OCI-M2 (cell line): ENCODE data around the gene GFI1.
"Not testable (repeated sequence)": the region's sequence is repeated elsewhere in the genome, so short reads cannot be mapped to it uniquely, and the experiment has no call there.

ENCODE experiments used
- DNase-seq: peaks from one replicate; lab custom pipeline; 2025; ENCODE audit not compliant: unreplicated experiment; lab: John Stamatoyannopoulos, UW

The GFI1 gene

DNA sequence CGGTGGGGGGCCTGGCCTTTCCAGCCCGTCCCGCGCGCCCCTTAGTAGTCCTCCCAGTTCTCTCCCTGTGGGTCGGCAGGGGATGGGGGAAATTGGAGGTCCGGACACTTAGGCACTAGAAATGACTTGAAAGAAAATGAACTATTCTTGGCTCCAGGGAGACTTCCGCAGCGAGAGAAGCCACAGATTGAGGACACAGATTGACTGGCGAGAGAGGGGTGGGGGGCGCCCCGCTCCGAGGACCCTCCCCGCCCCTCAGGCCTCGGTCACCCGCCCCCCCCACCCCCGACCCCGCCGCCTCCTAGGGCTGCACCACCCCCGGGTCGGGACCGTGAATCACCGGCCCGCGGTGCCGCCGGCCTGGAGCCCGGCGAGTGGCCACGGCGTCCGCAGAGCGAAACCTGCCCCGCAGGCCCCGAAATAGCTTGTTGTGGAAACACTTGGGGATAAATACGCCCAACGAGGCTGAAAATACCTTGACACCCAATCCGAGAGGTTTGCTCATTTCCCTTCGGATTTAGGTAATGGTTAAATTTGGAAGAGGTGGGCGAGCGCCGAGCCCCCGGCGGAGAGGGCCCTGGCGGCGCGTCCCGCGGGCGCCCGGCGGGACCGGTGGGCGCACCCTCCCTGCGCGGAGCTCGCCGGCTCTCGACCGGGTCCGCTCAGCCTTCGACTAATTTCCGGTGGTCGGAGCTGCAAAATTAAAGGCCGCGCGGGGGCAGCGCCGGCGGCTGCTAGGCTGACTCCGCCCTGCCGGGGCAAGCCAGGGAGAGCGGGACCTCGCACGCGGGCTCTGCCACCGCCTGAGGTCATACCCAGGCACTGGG lies at the start of gene GFI1:
TSS of gene GFI1 (minus strand) at position 675 of the 827 bp plus-strand sequence. CDS start 3,438 bp downstream, outside the sequence.
- DNase-seq: no peak

DNA sequence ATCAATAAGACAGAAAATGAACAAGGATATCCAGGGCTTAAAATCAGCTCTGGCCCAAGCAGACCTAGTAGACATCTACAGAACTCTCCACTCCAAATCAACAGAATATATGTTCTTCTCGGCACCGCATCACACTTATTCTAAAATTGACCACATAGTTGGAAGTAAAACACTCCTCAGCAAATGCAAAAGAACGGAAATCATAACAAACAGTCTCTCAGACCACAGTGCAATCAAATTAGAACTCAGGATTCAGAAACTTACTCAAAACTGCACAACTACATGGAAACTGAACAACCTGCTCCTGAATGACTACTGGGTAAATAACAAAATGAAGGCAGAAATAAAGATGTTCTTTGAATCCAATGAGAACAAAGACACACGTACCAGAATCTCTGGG lies 45.6 kb upstream of the GFI1 start:
- DNase-seq: not testable (repeated sequence)

DNA sequence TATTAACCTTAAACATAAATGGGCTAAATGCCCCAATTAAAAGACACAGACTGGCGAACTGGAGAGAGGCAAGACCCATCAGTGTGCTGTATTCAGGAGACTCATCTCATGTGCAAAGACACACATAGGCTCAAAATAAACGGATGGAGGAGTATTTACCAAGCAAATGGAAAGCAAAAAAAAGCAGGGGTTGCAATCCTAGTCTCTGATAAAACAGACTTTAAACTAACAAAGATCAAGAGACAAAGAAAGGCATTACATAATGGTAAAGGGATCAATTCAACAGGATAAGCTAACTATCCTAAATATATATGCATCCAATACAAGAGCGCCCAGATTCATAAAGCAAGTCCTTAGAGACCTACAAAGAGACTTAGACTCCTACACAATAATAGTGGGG lies 45.2 kb upstream of the GFI1 start:
- not testable (repeated sequence) for DNase-seq

DNA sequence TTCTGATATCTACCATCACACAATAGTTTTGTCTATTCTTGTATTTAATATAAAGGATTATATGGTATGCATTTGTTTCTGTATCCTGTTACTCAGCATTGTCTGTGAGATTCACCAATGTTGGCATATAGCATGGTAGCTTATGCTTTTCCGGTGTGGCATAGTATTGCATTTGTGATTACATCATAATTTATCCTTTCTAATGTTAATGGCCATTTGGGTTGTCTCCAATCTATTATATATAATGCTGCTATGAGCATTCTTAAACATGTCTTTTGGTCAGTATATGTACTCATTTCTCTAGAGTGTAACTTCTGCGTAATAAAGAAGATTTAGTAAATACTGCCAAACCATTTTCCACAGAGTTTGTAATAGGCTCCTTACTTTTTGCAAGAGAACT lies 40.9 kb upstream of the GFI1 start:
- DNase-seq: no peak

DNA sequence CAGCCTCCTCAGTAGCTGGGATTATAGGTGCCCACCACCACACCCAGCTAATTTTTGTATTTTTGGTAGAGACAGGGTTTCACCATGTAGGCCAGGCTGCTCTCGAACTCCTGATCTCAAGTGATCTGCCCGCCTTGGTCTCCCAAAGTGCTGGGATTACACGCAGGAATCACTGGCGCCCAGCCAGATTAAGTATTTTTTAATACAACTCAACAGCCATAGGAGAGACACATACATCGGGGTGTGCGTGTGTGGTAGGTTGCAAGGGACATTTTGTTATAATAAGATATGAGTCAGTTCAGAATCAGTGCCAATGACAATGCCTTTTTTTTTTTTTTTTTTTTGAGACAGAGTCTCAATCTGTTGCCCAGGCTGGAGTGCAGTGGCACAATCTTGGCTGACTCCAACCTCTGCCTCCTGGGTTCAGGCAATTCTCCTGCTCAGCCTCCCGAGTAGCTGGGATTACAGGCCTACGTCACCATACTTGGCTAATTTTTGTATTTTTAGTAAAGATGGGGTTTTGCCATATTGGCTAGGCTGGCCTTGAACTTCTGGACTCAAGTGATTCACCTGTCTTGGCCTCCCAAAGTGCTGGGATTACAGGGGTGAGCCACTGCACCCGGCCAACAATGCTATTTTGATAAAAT lies 38.3 kb upstream of the GFI1 start:
- not testable (repeated sequence) for DNase-seq

DNA sequence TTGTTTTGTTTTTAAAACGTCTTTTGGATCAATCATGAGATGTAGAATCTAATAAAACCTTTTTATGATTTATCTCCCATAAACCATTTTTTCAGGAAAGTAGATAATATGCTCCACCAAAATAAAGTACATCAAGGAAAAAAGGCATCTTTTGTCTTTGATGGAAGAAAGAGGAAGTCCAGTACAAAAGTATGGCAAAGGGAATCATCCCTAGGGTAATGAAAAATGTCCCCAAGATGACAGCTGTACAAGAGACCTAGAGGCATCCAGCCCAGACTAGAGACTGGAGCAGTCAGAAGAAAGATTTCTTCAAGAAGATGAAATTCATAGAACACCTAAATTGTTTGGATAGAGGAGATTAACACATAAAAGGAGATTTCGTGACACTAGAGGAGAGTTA lies 32.3 kb upstream of the GFI1 start:
- DNase-seq: no peak

DNA sequence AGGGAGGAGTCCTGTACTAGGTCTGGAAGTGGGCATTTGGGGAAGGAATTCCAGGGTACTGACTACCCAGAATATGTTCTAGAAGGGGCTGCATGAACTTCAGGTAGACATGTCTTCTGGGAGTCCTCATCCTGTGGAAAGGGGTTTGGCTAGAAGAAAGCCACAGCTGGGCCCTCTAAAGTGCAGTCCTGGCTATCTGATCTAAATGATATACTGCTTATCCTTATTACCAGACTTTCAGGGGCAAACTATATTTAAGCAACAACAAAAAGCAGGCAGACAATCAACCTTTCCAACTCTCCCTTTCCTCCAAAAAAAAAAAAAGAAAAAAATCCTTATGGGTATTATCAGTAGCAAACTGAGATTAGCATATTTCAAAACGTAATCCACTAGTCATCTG lies 29.8 kb upstream of the GFI1 start:
- no peak for DNase-seq

DNA sequence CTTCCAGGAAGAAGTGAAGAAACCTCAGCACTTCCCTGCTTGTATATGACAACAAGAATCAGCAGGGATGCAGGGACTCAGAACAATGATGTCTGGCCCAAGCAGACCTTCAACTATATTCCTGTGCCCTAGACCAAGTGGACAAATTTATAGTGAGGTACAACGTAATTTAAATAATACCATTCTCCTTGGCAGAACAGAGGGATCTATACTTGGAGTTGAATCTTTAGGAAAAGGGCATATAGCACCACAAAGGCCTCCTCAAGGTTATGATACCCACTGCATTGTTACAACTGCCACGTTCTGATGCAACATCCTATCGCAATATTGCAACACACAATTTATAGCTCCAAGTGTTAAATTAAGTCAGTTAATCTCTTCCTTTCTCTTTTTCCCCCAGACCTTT lies 29.1 kb upstream of the GFI1 start:
- no peak for DNase-seq

DNA sequence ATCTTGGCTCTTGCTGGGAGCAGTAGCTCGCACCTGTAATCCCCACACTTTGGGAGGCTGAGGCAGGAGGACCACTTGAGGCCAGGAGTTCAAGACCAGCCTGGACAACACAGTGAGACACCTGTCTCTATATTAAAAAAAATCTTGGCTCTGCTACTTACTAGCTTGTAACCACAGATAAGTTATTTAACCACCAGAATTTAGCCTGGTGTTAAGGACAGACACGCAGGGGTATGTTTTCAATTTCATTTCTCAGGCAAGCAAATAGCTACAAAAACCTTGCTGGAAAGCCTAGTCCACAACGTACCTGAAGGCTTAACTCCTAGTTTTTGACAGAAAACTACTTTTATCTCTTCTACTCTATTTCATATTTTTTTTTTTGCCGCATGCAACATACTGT lies 24.8 kb upstream of the GFI1 start:
- DNase-seq: no peak

DNA sequence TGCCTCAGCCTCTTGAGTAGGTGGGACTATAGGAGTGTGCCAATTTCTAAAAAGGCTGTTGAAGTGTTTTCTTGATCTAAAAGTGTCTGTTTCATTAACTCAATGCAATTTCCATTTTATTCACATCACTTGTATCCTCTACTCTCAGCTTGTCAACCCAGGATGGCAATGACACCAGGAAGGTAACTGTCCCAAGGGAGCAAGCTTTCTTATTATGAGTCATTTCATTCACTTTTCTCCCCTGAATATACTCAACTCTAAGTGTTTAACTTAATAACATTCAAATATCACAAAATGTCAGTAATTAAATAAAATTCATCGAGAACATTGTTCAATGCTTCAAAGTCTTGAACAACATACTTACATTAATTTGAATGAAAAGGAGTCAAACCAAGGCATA lies 22.9 kb upstream of the GFI1 start:
- no peak for DNase-seq

DNA sequence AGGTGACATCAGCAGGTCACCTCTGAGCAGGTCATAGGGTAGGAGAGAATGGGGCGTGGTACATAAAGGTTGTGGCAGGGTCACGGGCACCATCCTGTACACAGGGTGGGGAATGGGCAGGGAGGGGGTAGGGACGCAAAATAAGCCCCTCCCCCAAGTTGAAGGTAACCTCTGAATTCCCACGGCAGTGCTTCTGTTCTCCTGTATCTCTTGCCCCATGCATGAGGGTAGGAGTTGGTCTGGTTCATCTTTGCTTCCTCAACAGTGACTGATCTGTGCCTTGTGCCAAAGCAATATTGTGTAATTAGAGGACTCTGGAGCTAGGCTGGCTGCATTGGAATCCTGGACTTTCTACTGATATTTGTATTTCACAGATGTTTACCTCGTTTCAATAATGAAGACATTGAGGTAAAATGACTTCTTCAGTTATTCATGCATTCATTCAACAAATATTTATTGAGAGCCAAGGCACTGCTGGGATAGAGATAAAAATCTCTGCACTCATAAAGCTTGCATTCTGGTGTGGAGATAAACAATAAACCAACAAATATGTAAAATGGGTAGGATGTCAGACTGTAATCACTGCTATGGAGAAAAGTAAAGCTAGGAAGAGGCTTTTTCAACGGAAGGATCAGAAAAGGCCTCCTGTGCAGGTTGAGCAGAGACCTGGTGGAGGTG lies 18.4 kb upstream of the GFI1 start:
- DNase-seq: no peak

DNA sequence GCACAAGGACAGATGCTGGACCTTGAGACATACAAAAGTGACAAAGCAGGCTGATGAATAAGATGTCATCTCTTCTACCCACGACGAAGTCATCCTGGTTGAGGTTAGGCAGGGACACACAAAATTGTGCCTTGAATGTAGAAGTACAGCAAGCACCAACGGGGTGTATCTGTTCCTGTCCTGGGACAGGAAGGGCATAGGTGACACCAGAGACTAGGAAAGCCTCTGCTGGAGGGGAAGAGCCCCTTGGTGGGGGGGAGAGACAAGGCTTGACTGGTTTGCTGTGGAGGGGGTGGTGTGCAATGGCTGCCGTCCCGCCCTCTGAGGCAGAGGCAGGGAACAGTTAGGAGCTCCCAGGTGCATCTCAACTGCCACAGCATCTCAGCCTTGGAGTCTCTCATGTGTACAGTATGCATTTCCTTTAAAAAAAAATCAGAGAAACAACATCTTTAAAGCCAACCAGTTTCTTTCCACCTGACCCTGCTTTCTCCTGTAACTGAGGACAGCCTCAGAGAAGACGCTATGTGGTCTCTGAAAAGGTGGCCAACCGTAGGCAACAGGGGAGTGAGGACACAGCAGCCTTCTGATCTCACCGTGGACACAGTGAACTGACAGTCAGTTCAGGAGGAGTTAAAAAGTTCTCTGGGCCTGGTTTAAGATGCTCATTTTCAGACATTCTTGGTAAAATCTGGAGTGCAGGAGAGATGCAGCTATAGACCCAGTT lies 17.7 kb upstream of the GFI1 start:
- DNase-seq: no peak

DNA sequence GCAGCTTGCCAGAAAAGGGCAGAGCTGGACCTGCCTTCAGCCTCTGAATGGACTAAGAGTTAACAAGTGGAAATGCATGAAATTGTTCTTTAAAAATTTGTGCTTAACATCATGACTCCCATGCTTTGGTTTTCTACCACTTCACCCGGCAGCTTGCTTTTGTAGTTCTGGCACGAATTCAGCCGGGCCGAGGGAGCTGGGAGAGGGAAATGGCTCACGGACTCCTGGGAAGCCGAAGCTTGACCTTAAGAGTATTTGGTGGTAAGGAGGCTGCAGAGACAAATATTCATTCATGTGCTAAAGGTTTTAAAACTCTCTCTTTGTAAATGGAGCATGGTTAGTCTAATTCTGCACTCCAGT lies 17.2 kb upstream of the GFI1 start:
- no peak for DNase-seq

DNA sequence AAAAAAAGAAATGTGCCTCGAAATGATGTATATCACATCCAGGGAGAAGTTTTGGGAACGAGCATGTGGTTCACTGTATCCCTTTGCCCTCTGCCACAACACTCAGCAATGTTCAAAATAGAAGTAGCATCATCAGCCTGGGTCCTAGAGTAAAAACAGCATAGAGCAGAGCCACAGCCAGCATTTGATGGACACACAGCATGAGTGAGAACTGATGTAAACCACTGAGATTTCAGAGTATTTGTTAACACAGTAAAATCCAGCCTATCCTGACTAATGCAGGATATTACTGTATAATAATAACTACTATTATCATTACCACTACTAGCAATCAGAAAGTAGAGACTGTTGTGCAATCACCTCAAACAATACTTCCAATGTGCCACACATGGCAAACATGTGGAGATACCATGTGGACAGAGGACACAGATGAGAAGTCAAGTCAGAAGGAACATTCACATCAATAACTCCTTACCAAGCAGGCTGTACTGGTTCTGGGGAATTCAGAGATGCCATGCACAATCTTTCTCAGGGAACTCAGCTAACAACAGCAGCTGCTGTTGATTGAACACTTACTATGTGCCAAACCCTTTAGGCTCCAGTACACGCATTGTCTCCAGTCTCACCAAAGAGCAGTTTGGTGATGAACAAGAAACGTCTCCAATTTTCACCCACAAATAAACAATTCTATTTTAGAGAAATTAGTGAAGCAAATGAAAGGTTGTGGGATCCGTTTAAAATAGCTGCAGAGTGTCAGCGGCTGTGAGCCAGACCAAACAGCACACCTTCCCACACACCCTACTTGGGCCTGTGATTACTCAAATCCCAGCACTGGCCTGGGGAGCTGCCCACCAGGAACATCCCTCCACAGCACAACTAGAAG lies 16.6 kb upstream of the GFI1 start:
- DNase-seq: no peak

DNA sequence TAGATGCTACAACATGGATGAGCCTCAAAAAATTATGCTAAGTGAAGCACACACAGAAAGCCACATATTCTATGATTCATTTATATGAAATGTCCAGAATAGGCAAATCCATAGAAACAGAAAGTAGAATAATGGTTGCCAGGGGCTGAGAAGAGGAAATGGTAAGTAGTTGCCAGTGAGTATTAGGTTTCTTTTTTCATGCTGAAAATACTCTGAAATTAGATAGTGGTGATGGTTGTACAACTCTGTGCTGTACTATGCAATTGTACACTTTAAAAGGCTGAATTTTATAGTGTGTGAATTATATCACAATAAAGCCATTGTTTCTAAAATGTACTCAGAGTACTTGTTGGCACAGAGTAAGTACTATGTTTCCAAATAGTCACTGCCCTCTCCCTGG lies 15.5 kb upstream of the GFI1 start:
- no peak for DNase-seq

DNA sequence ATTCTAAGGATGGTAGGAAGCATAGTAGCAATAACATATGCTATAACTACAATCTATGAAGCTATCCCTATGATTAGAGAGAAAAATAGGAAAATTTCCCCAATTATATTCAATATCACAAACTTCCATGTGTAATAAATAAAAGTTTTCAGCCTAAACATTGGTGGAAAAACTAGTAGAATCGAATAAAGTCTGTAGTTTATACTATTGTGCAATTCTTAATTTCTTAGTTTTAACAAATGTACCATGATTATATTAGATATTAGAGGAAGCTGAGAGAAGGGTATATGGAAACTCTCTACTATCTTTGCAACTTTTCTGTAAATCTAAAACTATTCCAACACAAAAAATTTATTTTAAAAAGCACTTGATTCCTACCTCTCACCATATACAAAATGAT lies 13.8 kb upstream of the GFI1 start:
- no peak for DNase-seq

DNA sequence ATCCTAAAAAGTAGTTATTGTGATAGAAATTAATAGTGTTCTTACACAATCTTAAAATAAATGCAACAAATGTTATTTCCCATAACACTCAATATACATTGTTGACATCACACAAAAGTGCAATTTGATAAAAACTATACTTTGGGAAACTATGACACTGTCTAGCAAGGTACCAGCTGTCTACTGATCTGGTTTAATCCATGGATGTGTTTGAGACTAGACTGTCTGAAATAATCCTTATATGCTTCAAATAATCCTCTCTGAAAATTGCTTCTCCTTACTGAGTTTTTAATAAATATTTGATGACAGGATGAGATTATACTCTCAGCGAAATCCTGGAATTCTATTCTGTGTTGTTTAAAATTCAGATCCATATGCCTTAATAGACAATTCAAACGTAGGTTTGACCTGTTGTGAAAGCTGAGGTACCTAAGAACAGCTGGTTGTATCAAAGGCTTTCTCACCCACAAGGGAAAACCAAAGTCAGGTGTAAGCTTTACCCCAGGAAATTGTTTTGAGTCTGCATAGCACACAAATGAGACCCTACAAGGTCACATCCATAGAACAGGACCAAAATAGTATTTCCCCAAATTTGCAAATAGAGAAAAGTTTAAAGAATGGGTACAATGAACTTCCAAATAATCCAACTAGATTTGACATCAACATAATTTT lies 8.8 kb upstream of the GFI1 start:
- DNase-seq: no peak

DNA sequence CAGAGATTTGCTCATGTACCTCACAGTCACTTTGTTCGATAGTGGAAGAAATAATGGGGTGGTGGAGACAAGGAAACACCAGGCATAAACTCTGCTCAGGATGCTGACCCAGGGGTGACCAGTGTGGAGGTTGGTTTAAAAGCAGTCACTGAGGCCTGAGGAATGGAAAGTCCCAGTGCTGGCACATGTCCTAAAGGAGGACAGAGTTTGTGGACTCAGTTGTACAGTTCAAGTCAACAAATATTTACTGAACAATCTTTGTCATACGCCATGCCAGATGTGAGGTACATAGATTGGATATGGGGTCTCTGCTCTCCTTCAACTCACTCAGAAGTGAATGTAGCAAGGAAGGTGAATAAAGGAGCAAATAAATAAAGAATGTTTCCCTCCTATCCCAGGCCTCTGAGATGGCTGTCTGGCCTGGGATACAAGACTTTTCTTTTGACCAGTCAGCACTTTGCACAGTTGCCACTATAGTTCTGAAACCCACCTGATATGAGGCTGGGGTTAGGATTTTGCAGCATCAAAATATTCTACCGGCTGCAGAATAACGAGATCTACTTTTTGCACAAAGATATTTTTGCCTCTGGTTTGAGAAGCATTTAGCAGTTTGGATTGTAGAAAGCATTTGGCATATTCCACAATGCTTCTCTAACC lies 7.9 kb upstream of the GFI1 start:
- no peak for DNase-seq

DNA sequence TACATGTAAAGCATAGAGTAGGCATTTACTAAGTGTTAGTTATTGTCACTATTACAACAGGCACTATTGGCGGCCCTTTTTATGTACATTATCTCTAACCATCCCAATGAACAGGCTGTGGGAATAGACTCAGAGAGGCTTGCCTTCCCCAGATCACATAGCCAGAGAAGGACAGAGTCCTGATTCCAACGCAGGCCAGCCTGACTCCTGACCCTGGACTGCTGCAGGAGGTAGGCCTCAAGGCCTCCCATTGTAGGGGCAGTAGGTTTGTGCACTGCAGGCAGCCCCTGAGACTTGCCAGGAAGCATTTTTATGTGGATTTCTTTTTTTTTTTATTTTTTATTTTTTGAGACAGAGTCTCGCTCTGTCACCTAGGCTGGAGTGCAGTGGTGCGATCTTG lies 6.4 kb upstream of the GFI1 start:
- DNase-seq: no peak

DNA sequence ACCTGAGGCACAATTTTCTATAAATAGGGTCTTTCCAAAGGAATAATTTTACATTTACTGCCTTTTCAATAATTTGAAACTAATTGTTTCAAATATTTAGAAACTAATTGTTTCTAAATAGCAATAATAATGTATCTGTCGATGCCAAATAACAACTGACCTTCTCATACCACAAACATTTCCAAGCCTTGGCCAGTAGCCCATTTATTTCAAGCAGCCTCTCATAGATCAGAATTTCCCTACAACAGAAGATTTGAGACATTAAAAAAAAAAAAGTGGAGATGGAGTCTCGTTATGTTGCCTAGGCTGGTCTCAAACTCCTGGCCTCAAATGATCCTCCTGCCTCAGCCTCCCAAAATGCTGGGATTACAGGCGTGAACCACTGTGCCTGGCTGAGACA lies 2.1 kb upstream of the GFI1 start:
- no peak for DNase-seq
